ENCODE data around the gene PPME1.

DNA sequence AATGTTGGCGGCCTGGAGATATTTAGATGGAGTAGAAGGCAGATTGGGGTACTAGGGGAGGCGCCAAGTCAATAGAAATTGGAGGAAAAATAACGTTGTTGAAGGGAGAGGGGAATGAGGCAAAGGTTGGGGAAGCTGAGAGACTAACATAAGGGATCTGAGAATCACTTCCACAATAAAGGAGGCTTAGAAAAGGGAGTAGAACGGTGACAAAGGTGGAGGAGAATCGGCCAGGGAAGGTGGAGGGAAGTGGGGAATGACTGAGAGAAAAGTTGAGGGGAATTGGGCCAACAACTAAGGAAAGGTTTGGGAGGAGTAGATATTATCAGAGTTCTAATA is 510 bp downstream of the PPME1 start:
- TF ChIP-seq, protein P1, sequence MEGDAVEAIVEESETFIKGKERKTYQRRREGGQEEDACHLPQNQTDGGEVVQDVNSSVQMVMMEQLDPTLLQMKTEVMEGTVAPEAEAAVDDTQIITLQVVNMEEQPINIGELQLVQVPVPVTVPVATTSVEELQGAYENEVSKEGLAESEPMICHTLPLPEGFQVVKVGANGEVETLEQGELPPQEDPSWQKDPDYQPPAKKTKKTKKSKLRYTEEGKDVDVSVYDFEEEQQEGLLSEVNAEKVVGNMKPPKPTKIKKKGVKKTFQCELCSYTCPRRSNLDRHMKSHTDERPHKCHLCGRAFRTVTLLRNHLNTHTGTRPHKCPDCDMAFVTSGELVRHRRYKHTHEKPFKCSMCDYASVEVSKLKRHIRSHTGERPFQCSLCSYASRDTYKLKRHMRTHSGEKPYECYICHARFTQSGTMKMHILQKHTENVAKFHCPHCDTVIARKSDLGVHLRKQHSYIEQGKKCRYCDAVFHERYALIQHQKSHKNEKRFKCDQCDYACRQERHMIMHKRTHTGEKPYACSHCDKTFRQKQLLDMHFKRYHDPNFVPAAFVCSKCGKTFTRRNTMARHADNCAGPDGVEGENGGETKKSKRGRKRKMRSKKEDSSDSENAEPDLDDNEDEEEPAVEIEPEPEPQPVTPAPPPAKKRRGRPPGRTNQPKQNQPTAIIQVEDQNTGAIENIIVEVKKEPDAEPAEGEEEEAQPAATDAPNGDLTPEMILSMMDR (IDR thresholded peaks at IDR 0.05): no peak
- no peak for TF ChIP-seq POLR2AphosphoS5 (IDR thresholded peaks at IDR 0.05; ENCODE audit: low read depth, low read length)
- TF ChIP-seq, protein P2, sequence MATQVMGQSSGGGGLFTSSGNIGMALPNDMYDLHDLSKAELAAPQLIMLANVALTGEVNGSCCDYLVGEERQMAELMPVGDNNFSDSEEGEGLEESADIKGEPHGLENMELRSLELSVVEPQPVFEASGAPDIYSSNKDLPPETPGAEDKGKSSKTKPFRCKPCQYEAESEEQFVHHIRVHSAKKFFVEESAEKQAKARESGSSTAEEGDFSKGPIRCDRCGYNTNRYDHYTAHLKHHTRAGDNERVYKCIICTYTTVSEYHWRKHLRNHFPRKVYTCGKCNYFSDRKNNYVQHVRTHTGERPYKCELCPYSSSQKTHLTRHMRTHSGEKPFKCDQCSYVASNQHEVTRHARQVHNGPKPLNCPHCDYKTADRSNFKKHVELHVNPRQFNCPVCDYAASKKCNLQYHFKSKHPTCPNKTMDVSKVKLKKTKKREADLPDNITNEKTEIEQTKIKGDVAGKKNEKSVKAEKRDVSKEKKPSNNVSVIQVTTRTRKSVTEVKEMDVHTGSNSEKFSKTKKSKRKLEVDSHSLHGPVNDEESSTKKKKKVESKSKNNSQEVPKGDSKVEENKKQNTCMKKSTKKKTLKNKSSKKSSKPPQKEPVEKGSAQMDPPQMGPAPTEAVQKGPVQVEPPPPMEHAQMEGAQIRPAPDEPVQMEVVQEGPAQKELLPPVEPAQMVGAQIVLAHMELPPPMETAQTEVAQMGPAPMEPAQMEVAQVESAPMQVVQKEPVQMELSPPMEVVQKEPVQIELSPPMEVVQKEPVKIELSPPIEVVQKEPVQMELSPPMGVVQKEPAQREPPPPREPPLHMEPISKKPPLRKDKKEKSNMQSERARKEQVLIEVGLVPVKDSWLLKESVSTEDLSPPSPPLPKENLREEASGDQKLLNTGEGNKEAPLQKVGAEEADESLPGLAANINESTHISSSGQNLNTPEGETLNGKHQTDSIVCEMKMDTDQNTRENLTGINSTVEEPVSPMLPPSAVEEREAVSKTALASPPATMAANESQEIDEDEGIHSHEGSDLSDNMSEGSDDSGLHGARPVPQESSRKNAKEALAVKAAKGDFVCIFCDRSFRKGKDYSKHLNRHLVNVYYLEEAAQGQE (IDR thresholded peaks at IDR 0.05; ENCODE audit: insufficient read depth in 1 of 2, low read depth in 2 of 2, low read length in 1 of 2): no peak
- TF ChIP-seq SIN3A (IDR thresholded peaks at IDR 0.05; ENCODE audit: borderline replicate concordance, insufficient read depth, low read depth, low read length): no peak
